ENCODE data around the gene IRS1.

Gene IRS1

DNA sequence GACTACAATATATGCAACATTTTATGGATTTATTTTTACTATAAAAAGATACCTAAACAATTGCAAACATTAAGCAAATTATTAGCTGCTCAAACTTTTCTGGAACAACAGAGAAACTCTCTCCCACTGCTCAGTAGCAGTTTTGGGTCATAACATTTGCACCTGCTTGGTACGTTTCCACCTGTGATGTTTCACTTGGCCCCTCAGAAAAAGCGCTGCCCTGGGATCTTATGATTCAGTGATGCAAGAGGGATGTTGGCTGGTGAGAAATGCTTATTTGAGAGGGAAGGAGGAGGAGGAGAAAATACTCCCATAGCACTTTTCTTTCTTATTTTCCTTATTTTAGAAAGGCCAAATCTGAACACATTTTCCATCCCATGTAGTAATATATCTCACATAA lies 9.2 kb downstream of the IRS1 start:
- no peak for TF ChIP-seq CTCF (IDR thresholded peaks at IDR 0.05; ENCODE audit: insufficient read depth, low read depth, low read length, missing control alignments)
- no peak for DNase-seq (ENCODE audit: low read depth)
- no peak overlapping the region for H3K4me3 ChIP-seq (ENCODE audit: low read length)

GRCh38 chr2:226790011-226790410 lies 9.6 kb downstream of the IRS1 start:
- no peak overlapping the region for H3K4me3 ChIP-seq (ENCODE audit: low read length)
- DNase-seq (ENCODE audit: low read depth): no peak
- TF ChIP-seq CTCF (IDR thresholded peaks at IDR 0.05; ENCODE audit: insufficient read depth, low read depth, low read length, missing control alignments): no peak

- TF ChIP-seq CTCF (IDR thresholded peaks at IDR 0.05; ENCODE audit: insufficient read depth, low read depth, low read length, missing control alignments): no peak
- no peak overlapping the region for H3K4me3 ChIP-seq (ENCODE audit: low read length)
- no peak for DNase-seq (ENCODE audit: low read depth)
Observed at GRCh38 chr2:226788881-226789490, 10.6 kb downstream of the IRS1 start.

DNA sequence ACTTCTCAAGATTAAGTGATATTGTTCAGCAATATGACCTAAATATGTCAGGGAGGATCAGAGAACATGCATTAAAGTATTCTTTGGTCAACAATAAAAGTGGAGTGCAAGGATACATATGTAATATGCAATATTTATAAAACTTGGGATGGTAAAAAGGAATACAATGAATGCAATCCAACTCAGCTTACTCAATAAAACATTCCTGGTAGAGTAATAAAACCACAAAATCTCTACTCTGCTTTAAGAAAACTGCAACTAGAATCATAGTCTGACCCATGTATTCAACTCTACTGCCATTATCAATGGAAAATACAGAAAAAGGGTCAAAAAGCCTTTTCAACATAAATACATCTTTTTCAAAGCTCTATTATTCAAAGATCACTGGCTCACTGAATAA lies 11.6 kb downstream of the IRS1 start:
- TF ChIP-seq CTCF (IDR thresholded peaks at IDR 0.05; ENCODE audit: insufficient read depth, low read depth, low read length, missing control alignments): no peak
- H3K4me3 ChIP-seq (ENCODE audit: low read length): no peak overlapping the region
- DNase-seq (ENCODE audit: low read depth): no peak

GRCh38 chr2:226783885-226784284 lies 15.7 kb downstream of the IRS1 start:
- H3K4me3 ChIP-seq (ENCODE audit: low read length): no peak overlapping the region
- no peak for TF ChIP-seq CTCF (IDR thresholded peaks at IDR 0.05; ENCODE audit: insufficient read depth, low read depth, low read length, missing control alignments)
- no peak for DNase-seq (ENCODE audit: low read depth)

DNA sequence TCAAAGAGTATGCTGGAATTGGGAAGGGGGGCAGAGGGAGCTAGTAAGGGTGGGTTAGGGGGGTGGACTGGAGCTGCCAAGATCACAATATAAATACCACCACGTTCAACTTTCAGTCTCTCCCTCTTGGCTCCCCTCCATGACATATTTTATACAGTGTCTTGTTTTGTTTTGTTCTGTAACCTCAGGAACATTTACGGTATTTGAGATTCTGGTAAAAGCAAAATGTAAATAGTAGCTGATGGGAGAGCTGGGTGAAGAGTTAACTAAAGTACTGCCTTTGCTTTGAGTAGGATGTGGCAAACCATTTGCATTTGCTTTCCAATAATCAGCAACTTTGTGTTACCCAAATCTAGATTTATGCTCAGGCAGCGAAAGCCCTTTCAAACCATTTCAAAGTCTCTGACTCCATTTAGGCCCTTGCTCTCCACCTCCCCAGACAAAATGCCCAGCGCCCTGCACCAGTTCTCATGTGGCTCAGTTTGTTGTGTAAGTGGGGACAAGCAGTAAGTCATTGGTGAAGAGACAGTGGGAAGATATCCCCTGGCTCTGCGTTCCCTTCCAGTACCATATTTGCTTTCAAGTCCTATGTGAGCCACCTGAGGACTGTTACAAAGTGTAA lies 17.4 kb downstream of the IRS1 start:
- H3K4me3 ChIP-seq (ENCODE audit: low read length): no peak overlapping the region
- no peak for DNase-seq (ENCODE audit: low read depth)
- no peak for TF ChIP-seq CTCF (IDR thresholded peaks at IDR 0.05; ENCODE audit: insufficient read depth, low read depth, low read length, missing control alignments)

DNA sequence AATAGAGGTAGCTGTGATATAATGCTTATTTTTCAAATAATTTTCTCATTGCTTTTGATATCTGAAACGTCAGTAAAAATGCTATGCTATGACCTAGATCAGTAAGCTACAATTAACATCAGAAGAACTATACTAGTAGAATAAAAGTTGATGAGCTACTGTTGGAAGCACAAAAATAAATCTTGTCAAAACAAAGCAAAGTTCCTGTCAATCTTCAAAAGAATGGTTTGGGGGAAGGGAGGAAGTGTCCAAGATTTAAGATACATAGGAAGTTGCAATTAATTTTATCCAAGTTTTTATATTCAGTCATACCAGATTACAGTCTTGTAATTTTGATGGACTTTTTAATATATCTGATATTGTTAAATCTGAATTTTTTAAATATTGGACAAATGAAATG lies 19.2 kb downstream of the IRS1 start:
- no peak for DNase-seq (ENCODE audit: low read depth)
- TF ChIP-seq CTCF (IDR thresholded peaks at IDR 0.05; ENCODE audit: insufficient read depth, low read depth, low read length, missing control alignments): no peak
- no peak overlapping the region for H3K4me3 ChIP-seq (ENCODE audit: low read length)
